EL (cell line): ENCODE measurements around the gene GLDN.

ENCODE experiments used
- DNase-seq: peaks from one replicate; pipeline ENCODE4 v3.0.0-alpha.2; 2016

The GLDN gene

DNA sequence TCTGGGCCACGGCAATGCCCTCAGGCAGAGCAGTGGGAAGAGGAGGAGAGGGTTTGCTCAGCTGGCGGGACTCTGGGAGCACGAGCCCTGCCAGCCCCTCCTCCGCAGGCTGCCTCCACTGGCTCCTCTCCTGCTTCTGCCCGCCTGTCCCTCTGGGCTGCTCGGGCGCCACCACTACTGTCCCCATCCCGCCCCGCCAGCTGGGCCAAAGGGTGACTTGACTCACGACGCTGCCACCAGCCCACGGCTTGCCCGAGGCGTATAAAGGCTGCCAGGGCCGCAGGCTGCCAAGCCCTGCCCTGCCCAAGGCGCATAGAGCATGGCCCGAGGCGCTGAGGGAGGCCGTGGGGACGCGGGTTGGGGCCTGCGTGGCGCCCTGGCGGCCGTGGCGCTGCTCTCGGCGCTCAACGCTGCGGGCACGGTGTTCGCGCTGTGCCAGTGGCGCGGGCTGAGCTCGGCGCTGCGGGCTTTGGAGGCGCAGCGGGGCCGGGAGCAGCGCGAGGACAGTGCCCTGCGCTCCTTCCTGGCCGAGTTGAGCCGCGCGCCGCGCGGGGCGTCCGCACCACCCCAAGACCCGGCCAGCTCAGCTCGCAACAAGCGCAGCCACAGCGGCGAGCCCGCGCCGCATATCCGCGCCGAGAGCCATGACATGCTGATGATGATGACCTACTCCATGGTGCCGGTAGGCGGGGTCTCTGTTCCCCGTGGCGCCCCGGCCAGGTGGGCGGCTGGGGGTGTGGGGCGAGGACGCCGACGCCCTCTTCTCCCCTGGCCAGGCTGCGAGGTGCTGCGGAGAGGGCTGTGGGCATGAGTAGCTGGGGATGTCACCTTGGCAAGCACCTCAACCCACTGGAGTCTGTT is at the start of gene GLDN:
Gene GLDN (plus strand): TSS at position 290 of the 861 bp plus-strand sequence. CDS start 30 bp downstream, at position 320.
- DNase-seq = peak; percentile 18

GRCh38 chr15:51298620-51299019 is 42.8 kb upstream of the GLDN start:
- DNase-seq = no peak

- DNase-seq = no peak
Observed at GRCh38 chr15:51299187-51300015, 42.1 kb upstream of the GLDN start.

- no peak for DNase-seq
Observed at GRCh38 chr15:51302480-51302879, 39.0 kb upstream of the GLDN start.

- no peak for DNase-seq
Observed at GRCh38 chr15:51303462-51303980, 37.9 kb upstream of the GLDN start.

DNA sequence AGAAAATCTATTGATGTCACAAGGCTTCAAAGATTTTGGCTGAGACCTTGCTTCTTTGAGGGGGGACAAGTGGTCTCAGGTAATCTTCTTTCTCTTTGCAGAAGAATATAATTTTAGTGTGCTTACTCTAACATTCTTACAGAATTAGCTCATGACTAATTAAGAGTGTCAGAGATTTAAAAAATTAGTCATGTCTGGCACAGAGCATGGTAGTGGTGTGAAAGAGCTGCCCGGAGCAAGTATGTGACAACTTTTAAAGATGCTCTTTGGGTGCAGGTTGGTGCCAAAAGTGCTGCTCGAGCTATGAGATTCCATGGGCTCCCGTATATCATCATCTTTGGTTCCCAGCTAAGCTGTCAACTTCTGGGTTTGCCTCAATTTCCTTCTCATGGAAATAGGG is 34.1 kb upstream of the GLDN start:
- DNase-seq = no peak

DNA sequence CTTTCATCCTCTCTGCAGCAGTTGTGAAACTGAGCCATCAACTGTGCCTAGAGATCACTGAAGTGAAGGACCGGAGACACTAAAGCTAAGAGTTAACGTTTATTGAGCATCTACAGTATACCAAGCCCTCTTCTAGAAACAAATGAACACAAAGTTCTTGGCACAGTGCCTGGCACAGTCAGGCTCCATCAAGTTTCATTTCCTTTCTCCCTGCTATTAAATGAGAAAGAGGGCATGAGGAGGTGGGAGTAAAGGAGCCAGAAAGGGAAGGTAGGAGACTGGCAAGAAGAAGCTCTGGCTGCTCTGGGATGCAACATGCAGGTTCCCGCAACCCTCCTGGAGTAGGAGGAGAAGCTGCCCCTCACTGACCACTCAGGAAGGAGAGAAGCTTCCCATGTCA is 33.6 kb upstream of the GLDN start:
- DNase-seq = no peak

DNA sequence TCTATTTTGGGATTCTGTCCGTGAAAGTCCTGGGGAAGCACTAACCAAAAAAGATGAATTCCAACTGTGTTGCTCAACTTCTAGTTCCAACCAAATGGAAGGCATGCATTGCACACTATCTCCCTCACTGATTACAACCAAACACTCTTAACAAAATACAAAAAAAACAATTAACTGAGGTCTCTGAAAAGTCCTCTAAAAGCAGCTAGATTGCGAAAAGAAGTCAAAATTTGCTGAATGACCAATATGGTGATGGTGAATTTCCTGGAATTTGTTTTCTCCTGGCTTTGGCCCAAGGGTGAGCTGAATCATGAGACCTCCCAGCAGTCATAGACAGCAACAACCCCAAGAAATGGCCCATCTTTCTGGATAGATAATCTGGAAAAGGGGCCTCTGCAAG is 31.4 kb upstream of the GLDN start:
- peak; percentile 39 for DNase-seq

- DNase-seq = no peak
Observed at GRCh38 chr15:51311510-51311909, 29.9 kb upstream of the GLDN start.

- no peak for DNase-seq
Observed at GRCh38 chr15:51312166-51313073, 29.0 kb upstream of the GLDN start.

- no peak for DNase-seq
Observed at GRCh38 chr15:51313074-51313393, 28.4 kb upstream of the GLDN start.

- DNase-seq = no peak
Observed at GRCh38 chr15:51313644-51314280, 27.7 kb upstream of the GLDN start.

- no peak for DNase-seq
Observed at GRCh38 chr15:51314391-51315337, 26.8 kb upstream of the GLDN start.

DNA sequence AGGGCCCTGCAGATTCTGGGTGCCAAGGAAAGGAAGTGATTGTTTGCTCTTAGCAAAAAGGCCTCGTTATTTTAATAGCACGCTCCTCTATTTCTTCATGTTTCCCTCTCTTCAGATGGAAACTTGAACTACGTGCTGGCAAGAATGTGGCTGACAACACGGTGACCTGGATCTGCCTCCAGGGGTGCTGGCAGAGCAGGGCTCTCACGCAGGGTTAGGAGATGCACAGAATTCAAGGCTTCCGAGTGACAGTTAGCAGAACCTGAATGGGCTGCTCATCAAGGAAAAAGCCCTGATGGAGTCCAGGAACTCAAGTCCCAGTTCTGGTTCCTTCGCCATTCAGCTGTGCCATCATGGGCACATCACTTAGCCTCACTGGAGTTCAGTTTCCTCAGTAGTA is 25.7 kb upstream of the GLDN start:
- DNase-seq = no peak

GRCh38 chr15:51316636-51317035 is 24.8 kb upstream of the GLDN start:
- DNase-seq = no peak

DNA sequence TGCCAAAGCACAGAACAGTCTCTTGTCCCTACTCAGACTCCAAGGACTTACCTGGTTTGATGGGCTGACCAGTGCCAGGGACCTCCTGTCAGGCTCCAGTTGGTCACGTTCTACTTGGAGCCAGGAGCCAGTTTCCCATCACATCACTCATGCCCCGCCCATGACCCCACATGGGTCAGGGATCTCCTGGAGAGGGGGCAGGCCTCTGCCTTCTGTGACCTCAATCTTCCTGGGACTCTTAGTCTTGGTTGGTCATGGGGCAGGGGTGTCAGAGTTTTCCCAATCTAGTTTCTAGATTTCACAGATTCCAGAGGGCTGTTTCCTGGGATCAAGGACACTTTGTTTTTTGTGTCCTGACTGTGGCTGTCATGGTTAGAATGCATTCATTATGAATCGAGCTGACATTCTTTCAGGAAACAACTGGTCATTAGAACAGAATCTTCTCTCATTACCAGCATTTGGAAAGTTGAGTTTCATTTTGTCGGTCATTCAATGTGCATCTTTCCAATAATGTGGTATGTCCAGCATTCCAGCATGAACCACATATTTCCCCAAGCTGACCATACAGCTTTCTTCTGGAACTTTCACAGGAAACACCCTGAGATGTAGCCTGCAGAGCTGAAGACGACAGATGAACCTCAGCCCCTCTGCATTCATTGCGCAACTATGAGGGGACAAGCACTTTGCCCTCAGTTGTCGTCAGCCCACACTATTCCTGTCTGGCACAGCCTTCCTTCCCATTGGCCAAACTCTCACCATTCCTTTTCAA is 22.9 kb upstream of the GLDN start:
- DNase-seq = peak; percentile 5

DNA sequence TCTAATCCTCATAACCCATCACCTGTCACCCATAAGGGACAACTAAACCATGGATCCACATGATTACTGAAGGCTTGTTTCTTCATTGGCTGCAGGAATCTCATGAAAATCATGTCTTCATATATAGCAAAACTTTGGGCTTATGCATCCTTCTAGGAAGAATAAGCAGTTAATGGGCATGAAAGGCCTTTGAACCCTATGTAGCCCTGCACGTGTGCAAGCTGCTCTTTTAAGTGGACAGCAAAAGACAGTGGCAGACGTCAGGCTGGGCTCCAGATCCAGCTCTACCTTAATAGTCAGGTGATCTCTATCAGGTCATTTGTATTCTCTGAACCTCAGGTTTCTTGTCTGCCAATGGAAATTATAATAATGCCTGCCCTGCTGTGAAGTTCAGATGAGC is 21.9 kb upstream of the GLDN start:
- DNase-seq = no peak

- no peak for DNase-seq
Observed at GRCh38 chr15:51320843-51321242, 20.6 kb upstream of the GLDN start.

DNA sequence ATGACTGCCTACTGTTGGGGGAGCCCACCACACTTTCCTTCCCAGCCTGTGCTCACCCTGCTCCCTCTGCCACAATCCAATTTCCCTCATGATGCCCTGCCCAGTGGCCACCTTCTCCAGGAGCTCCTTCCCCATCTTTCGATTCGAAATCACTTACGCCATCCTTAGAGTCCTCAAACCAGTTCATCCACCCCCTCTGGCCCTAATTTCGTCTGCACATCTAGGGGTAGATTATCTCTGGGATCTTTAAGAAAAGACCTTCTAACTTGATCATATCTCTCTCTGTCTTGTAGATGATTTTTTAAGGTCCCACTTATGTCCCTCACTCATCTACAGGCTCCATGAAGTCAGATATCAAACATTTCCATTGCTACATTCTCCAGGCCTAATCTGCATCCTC is 20.1 kb upstream of the GLDN start:
- DNase-seq = no peak

DNA sequence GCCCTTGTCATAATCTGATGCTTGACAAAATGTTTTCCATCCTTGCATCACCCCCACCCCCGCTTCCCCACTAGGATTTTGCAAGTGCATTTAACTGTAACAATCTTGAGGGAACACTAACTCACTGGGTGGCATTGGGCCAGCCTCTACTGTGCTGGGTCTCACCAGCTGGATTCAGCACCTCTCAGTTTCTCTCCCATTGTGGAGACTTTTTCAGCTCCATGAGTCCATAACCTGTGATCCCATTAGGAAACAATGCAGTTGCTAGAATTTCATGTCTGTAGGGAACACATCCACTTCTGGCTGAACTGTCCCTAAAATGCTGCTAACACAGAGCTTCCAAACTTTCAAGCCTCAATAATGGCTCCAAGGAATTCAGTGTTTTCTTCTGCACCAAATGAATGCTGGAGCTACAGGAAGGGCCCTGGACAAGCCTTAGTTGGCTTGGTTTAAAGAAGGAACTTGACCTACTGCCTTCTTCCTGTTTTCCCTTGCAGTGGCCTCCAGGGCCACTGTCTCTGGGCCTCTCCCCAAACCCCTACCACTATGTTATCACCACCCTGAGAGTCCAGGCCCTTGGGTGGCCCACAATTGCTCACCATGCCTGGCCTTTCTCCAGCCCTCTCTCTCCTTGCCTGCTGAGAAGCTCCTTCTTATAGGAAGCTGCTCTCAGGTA is 18.7 kb upstream of the GLDN start:
- DNase-seq = no peak
